HEK293 (cell line): ENCODE data around the gene PRKG1.

Experiments used
- ATF2 ChIP-seq: fragments of 450-650 bp; formaldehyde crosslinking; IDR thresholded peaks from 2 replicates; pipeline ENCODE4 v1.5.1; 2016; ENCODE audit warnings: missing biosample characterization, missing genetic modification characterization, low read depth
- CTCF ChIP-seq: fragments of 450-650 bp; formaldehyde crosslinking; IDR thresholded peaks from 2 replicates; pipeline ENCODE4 v1.5.1; 2016; ENCODE audit warnings: missing biosample characterization, missing genetic modification characterization
- ZBTB26 ChIP-seq: fragments of 450-650 bp; formaldehyde crosslinking; optimal IDR thresholded peaks from 2 replicates; pipeline ENCODE3; 2016; ENCODE audit warnings: missing biosample characterization, mild to moderate bottlenecking, missing genetic modification characterization
- ZBTB44 ChIP-seq: fragments of 450-650 bp; IDR thresholded peaks from 2 replicates; pipeline ENCODE4 v1.5.1; 2018; ENCODE audit warnings: missing biosample characterization, mild to moderate bottlenecking, missing genetic modification characterization
- ZNF155 ChIP-seq: fragments of 450-650 bp; formaldehyde crosslinking; IDR thresholded peaks from 2 replicates; pipeline ENCODE4 v1.5.1; 2016; ENCODE audit warnings: missing biosample characterization, missing genetic modification characterization
- ZNF175 ChIP-seq: fragments of 450-650 bp; formaldehyde crosslinking; IDR thresholded peaks from 2 replicates; pipeline ENCODE4 v1.5.1; 2016; ENCODE audit warnings: missing biosample characterization, missing genetic modification characterization
- ZNF24 ChIP-seq: fragments of 450-650 bp; formaldehyde crosslinking; IDR thresholded peaks from 2 replicates; pipeline ENCODE4 v1.5.1; 2016; ENCODE audit warnings: missing biosample characterization, missing genetic modification characterization
- ZNF639 ChIP-seq: fragments of 450-650 bp; formaldehyde crosslinking; IDR thresholded peaks from 2 replicates; pipeline ENCODE4 v1.5.1; 2016; ENCODE audit warnings: missing biosample characterization, missing genetic modification characterization
- ZSCAN30 ChIP-seq: fragments of 450-650 bp; IDR thresholded peaks from 2 replicates; pipeline ENCODE4 v1.5.1; 2018; ENCODE audit warnings: missing biosample characterization, mild to moderate bottlenecking, missing genetic modification characterization, moderate library complexity

- no peak for TF ChIP-seq CTCF (tag by site-specific recombination)
- TF ChIP-seq ZSCAN30 (tag by site-specific recombination): no peak
- TF ChIP-seq ZNF155 (tag by site-specific recombination): no peak
- TF ChIP-seq ZBTB26 (tag by site-specific recombination): no peak
- TF ChIP-seq ZNF24 (tag by site-specific recombination): no peak
- no peak for TF ChIP-seq ZNF175 (tag by site-specific recombination)
- TF ChIP-seq ATF2 (tag by site-specific recombination): no peak
- no peak for TF ChIP-seq ZNF639 (tag by site-specific recombination)
- TF ChIP-seq ZBTB44: no peak
Measured at GRCh38 chr10:51080311-51081006, 6.2 kb downstream of the PRKG1 start.
